IPS DF 6.9 (cell line): Measurements from ENCODE around the gene BCLAF1.
"Not testable (repeated sequence)": the region's sequence is repeated elsewhere in the genome, so short reads cannot be mapped to it uniquely, and the experiment has no call there.

Source experiments
- DNase-seq: peaks from one replicate; pipeline ENCODE4 v3.0.0-alpha.2; 2013; ENCODE audit warnings: low read depth, low spot score
- H3K27ac ChIP-seq: one replicate; pipeline ENCODE4 v1.5.1; 2013; ENCODE audit warnings: low read length, control low read depth
- H3K27me3 ChIP-seq: 2 replicates; pipeline ENCODE4 v1.6.1; 2013; ENCODE audit warnings: mild to moderate bottlenecking, low read length; ENCODE audit not compliant: control insufficient read depth, insufficient read depth
- H3K36me3 ChIP-seq: 2 replicates; pipeline ENCODE4 v1.6.1; 2013; ENCODE audit warnings: low read length; ENCODE audit not compliant: control insufficient read depth, insufficient read depth
- H3K4me1 ChIP-seq: 2 replicates; pipeline ENCODE4 v1.6.1; 2013; ENCODE audit warnings: low read length; ENCODE audit not compliant: control insufficient read depth, insufficient read depth
- H3K4me3 ChIP-seq: 2 replicates; pipeline ENCODE4 v1.5.1; 2013; ENCODE audit warnings: mild to moderate bottlenecking, low read length
- H3K9me3 ChIP-seq: 2 replicates; pipeline ENCODE4 v1.6.1; 2013; ENCODE audit warnings: low read length, inconsistent platforms; ENCODE audit not compliant: control insufficient read depth, insufficient read depth
- WGBS: extraction: QIAGEN DNeasy Blood & Tissue Kit; methylation state at CpG from one replicate; pipeline ENCODE4 v1.1.7; 2013; ENCODE audit warnings: mixed read lengths, missing lambda C conversion rate; ENCODE audit not compliant: insufficient read length, insufficient coverage; 5-methylcytosine and 5-hydroxymethylcytosine counted together

Gene BCLAF1

GRCh38 chr6:136309729-136310311 lies 20.2 kb upstream of the BCLAF1 start:
- no CpG with 5 or more reads among the region's 1 CpG for WGBS
- H3K4me3 ChIP-seq = no peak overlapping the region
- no peaks in the 10 kb centered on the region for H3K9me3 ChIP-seq
- H3K4me1 ChIP-seq = no peaks in the 10 kb centered on the region
- no peak for DNase-seq
- no peaks in the 10 kb centered on the region for H3K36me3 ChIP-seq
- H3K27ac ChIP-seq = no peak overlapping the region
- H3K27me3 ChIP-seq = no peaks in the 10 kb centered on the region

- Histone ChIP-seq H3K4me1 (no peaks in the 10 kb centered on the region), H3K36me3 (no peaks in the 10 kb centered on the region), H3K27me3 (no peaks in the 10 kb centered on the region), H3K27ac (no peak overlapping the region), H3K4me3 (no peak overlapping the region), H3K9me3 (no peaks in the 10 kb centered on the region)
- no CpG with 5 or more reads among the region's 3 CpGs for WGBS
- DNase-seq = no peak
Observed at GRCh38 chr6:136309171-136309570, 19.5 kb upstream of the BCLAF1 start.

GRCh38 chr6:136308469-136308868 lies 18.8 kb upstream of the BCLAF1 start:
- not testable (repeated sequence) for DNase-seq, H3K27ac ChIP-seq, H3K9me3 ChIP-seq, H3K4me3 ChIP-seq, H3K36me3 ChIP-seq, H3K4me1 ChIP-seq, H3K27me3 ChIP-seq
- WGBS = no CpG with 5 or more reads among the region's 1 CpG

- no peak overlapping the region for H3K27ac ChIP-seq
- no peak for DNase-seq
- no peaks in the 10 kb centered on the region for H3K27me3 ChIP-seq
- H3K36me3 ChIP-seq = no peaks in the 10 kb centered on the region
- no peaks in the 10 kb centered on the region for H3K4me1 ChIP-seq
- H3K4me3 ChIP-seq = no peak overlapping the region
- H3K9me3 ChIP-seq = no peaks in the 10 kb centered on the region
Observed at GRCh38 chr6:136307351-136307750, 17.7 kb upstream of the BCLAF1 start.

DNA sequence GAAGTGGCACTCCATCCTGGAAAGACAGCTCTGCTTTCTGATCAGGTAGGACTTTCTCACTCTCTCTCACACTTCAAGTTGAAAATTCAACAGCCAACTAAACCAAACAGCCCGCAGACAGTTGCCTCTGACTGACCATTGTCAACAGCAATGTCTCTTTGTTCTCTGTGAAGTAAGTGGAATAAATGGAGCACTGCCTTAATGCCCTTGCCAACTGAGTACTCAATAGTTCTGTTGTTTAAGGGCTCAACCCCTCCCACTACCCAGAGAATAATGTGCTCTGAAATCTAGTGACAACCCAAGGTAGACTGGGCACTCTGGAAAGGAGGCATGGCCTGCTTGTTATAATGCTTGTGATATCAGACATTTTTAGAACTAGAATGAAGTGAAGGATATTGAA lies 16.8 kb upstream of the BCLAF1 start:
- no peak overlapping the region for H3K27ac ChIP-seq
- H3K27me3 ChIP-seq = no peaks in the 10 kb centered on the region
- no peak overlapping the region for H3K4me3 ChIP-seq
- H3K4me1 ChIP-seq = no peaks in the 10 kb centered on the region
- H3K9me3 ChIP-seq = no peaks in the 10 kb centered on the region
- no peak for DNase-seq
- no CpG with 5 or more reads among the region's 1 CpG for WGBS
- no peaks in the 10 kb centered on the region for H3K36me3 ChIP-seq

- no peaks in the 10 kb centered on the region for H3K4me1 ChIP-seq
- no peaks in the 10 kb centered on the region for H3K9me3 ChIP-seq
- DNase-seq = no peak
- no peak overlapping the region for H3K27ac ChIP-seq
- no CpG with 5 or more reads among the region's 4 CpGs for WGBS
- no peak overlapping the region for H3K4me3 ChIP-seq
- no peaks in the 10 kb centered on the region for H3K27me3 ChIP-seq
- no peaks in the 10 kb centered on the region for H3K36me3 ChIP-seq
Observed at GRCh38 chr6:136304410-136304809, 14.8 kb upstream of the BCLAF1 start.

- Histone ChIP-seq H3K27ac (no peak overlapping the region), H3K27me3 (no peaks in the 10 kb centered on the region), H3K36me3 (no peaks in the 10 kb centered on the region), H3K4me3 (no peak overlapping the region), H3K4me1 (no peaks in the 10 kb centered on the region), H3K9me3 (no peaks in the 10 kb centered on the region)
- DNase-seq = no peak
- WGBS = no CpG with 5 or more reads among the region's 3 CpGs
Observed at GRCh38 chr6:136303516-136303915, 13.9 kb upstream of the BCLAF1 start.

GRCh38 chr6:136294621-136295020 lies 5.0 kb upstream of the BCLAF1 start:
- Histone ChIP-seq H3K27me3 (no peaks in the 10 kb centered on the region), H3K4me1 (no peaks in the 10 kb centered on the region), H3K4me3 (no peak overlapping the region), H3K27ac (no peak overlapping the region), H3K9me3 (no peaks in the 10 kb centered on the region), H3K36me3 (no peaks in the 10 kb centered on the region)
- no CpG with 5 or more reads among the region's 3 CpGs for WGBS
- DNase-seq = no peak

DNA sequence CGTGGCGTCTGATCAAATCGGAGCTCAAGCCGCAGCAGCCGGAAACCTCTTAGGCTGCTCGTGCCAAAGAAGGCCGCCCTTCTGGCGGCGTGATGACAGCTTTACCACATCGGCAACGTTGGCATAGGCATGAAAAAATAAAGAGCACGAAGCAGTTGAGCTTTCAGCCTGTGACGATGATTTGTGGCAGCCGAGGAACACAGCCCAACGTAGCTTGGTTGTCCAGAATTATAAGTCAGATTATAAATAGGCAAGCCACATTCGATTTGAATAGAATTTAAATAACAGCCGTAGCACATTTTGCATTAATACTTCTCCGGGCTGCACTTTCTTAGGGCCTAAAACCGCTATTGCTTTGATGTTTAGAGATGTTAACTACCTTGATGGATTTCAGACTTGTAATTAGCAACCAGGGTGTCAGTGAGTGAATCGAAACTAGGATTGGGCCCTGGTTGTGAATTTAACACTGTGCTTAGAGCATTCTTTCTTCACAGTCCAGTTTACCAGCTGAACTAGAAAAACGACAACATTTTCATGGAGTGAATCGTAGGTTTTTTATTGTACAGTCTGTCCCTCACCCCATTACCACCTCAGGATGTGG lies 864 bp upstream of the BCLAF1 start:
- H3K9me3 ChIP-seq = no peaks in the 10 kb centered on the region
- peak overlapping the region; percentile 60; the same call in 1 of the 2 replicates for H3K4me3 ChIP-seq
- no peak overlapping the region for H3K27ac ChIP-seq
- no peaks in the 10 kb centered on the region for H3K27me3 ChIP-seq
- no peaks in the 10 kb centered on the region for H3K4me1 ChIP-seq
- no peaks in the 10 kb centered on the region for H3K36me3 ChIP-seq
- no CpG with 5 or more reads among the region's 22 CpGs for WGBS
- DNase-seq = no peak

GRCh38 chr6:136289327-136289578 lies 393 bp downstream of the BCLAF1 start:
- Histone ChIP-seq H3K9me3 (no peaks in the 10 kb centered on the region), H3K4me1 (no peaks in the 10 kb centered on the region), H3K4me3 (peak overlapping the region; percentile 85), H3K27ac (no peak overlapping the region), H3K27me3 (no peaks in the 10 kb centered on the region), H3K36me3 (no peaks in the 10 kb centered on the region)
- WGBS = no CpG with 5 or more reads among the region's 34 CpGs
- DNase-seq = peak; percentile 48

- Histone ChIP-seq H3K27me3 (no peaks in the 10 kb centered on the region), H3K4me1 (no peaks in the 10 kb centered on the region), H3K4me3 (peak overlapping the region; percentile 85; the same call in 1 of the 2 replicates), H3K27ac (no peak overlapping the region), H3K9me3 (no peaks in the 10 kb centered on the region), H3K36me3 (no peaks in the 10 kb centered on the region)
- no CpG with 5 or more reads among the region's 34 CpGs for WGBS
- peak; percentile 37 for DNase-seq
Observed at GRCh38 chr6:136288566-136289326, 900 bp downstream of the BCLAF1 start.
